ENCODE data around the gene MACO1. TPM values are rescaled to one million over a fixed set of nuclear protein-coding genes. Genes with fewer than 3 reads are reported as not detected.

Gene MACO1
- total and polyA plus RNA-seq, 9 of the 15 experiments (the other 6 are each of a cell fraction or from before 2014, with no cell fraction given): 4.6 to 28.4 (median 21.7) TPM

GRCh38 chr1:25504706-25505595 lies 74.3 kb downstream of the MACO1 start:
- no peak for TF ChIP-seq ARID4B (CRISPR knock-in tag; IDR thresholded peaks at IDR 0.05)
- no peak for TF ChIP-seq SRF (CRISPR knock-in tag; IDR thresholded peaks at IDR 0.05)
- no peak for TF ChIP-seq KLF6 (CRISPR knock-in tag; IDR thresholded peaks at IDR 0.05; ENCODE audit: borderline replicate concordance)
- TF ChIP-seq MED1 (CRISPR knock-in tag; IDR thresholded peaks at IDR 0.05; ENCODE audit: borderline replicate concordance): no peak
- TF ChIP-seq ZNF274 (IDR thresholded peaks at IDR 0.05; ENCODE audit: borderline replicate concordance, low read depth, low read length): no peak
- TF ChIP-seq HSF4 (CRISPR knock-in tag; IDR thresholded peaks at IDR 0.05; ENCODE audit: borderline replicate concordance): no peak
- TF ChIP-seq POLR2AphosphoS5 (IDR thresholded peaks at IDR 0.05; ENCODE audit: control insufficient read depth, insufficient read depth, low read depth, low read length): no peak
- no peak for TF ChIP-seq MITF (IDR thresholded peaks at IDR 0.05)
- no peak for TF ChIP-seq RUNX1 (IDR thresholded peaks at IDR 0.05; ENCODE audit: low read depth)
- no peak for TF ChIP-seq ZNF398 (CRISPR knock-in tag; IDR thresholded peaks at IDR 0.05)
- no peak for TF ChIP-seq YY1 (IDR thresholded peaks at IDR 0.05; ENCODE audit: borderline replicate concordance in 1 of 3, control insufficient read depth in 1 of 3, extremely low read depth in 1 of 3, insufficient read depth in 3 of 3, insufficient read length in 1 of 3, insufficient replicate concordance in 2 of 3, low read depth in 1 of 3, low read length in 2 of 3)
- no peak overlapping the region for H3K27ac ChIP-seq (ENCODE audit: extremely low read depth, low read depth, low read length)
- no TSS peak for BruUV-seq (replicated peaks)
- WGBS (ENCODE audit: insufficient coverage, low coverage, missing lambda C conversion rate): 57% methylated on average over 9 of the region's 9 CpGs
- DNase-seq (ENCODE audit: extremely low read depth in 1 of 4, low spot score in 3 of 4) (no peak), ATAC-seq (peak; percentile 37; the same call in 2 of the 3 replicates), FAIRE-seq (no peak)
- H3K4me3 ChIP-seq: no peak overlapping the region
- no peaks in the 10 kb centered on the region for H3K9me3 ChIP-seq (replicated peaks; ENCODE audit: control insufficient read depth, insufficient read depth, low read depth, low read length)
- no peaks in the 10 kb centered on the region for H3K9me1 ChIP-seq (ENCODE audit: control insufficient read depth, insufficient read depth, low read length)
- ChIA-PET POLR2A (interaction anchor here (0.6 to 2.1 kb wide), 9 partner anchors 7 to 968 kb away, joined by 3 to 6 read pairs (median 4); no protein-coding TSS in a partner anchor), CTCF (ENCODE audit: low intra/inter-chr PET ratio) (no interaction called here)
- peaks cover 17% of the 10 kb centered on the region for H3K36me3 ChIP-seq (ENCODE audit: control insufficient read depth, insufficient read depth, low read length)
- in situ Hi-C loops (cut with MboI): no loop called here
- H3K79me2 ChIP-seq (ENCODE audit: control insufficient read depth, insufficient read depth, low read length): no peaks in the 10 kb centered on the region
- 0 out of 5 replicates have a peak, but pooled peaks cover 0 to 2% of the 10 kb centered on the region in 2 experiments for H3K4me1 ChIP-seq (replicated peaks in 1 of 2; ENCODE audit: control insufficient read depth in 2 of 2, insufficient read depth in 2 of 2, low read length in 2 of 2)
- intact Hi-C loops (cut with micrococcal nuclease): no loop called here
- H2AFZ ChIP-seq (ENCODE audit: low read depth, low read length): no peak overlapping the region
- H4K20me1 ChIP-seq (replicated peaks; ENCODE audit: control insufficient read depth, insufficient read depth, low read length): no peaks in the 10 kb centered on the region
- H3K4me2 ChIP-seq (ENCODE audit: insufficient read depth, low read length): no peak overlapping the region
- H3K9ac ChIP-seq (ENCODE audit: insufficient read depth in 1 of 2, low read depth in 2 of 2, low read length in 2 of 2): no peak overlapping the region
- no peaks in the 10 kb centered on the region for H3K27me3 ChIP-seq (ENCODE audit: control insufficient read depth in 2 of 2, insufficient read depth in 2 of 2, low read length in 2 of 2)

Data from K562 (cell line).